NT2/D1 (cell line): ENCODE results near the gene RASL10A.

Experiments
- YY1 ChIP-seq: IDR thresholded peaks from 2 replicates; pipeline ENCODE4 v1.6.1; 2011; ENCODE audit not compliant: insufficient read length, insufficient read depth
- ZNF274 ChIP-seq: IDR thresholded peaks from 2 replicates; pipeline ENCODE4 v1.6.1; 2011; ENCODE audit warnings: mild to moderate bottlenecking, low read depth, low read length

- TF ChIP-seq YY1 (no peak), ZNF274 (no peak)
Measured at GRCh38 chr22:29313126-29313575, 2.3 kb downstream of the RASL10A start.
